ENCODE measurements around the gene SCAP. TPM values are rescaled to one million over a fixed set of nuclear protein-coding genes. Genes with fewer than 3 reads are reported as not detected.

Gene SCAP
- total RNA-seq, 1 donor from 2014 or later = 67.4 TPM

DNA sequence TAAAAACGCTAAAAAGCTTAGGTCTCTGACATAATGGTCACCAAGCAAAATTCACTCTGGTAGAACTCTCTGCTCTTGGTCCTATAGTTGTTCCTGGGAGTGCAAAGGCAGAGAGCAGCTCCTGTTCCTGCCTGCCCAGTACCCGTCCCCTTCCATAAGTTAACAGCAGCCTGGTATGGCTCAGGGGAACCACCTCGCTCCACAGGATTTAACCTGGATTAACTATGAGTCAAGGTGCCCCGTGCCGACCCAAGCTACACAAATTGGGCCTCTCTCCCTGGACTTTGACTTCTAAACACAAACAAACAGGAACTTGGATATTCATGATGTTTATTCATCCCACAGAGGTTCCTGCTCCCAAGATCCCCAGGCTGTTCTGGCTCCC, 32.1 kb downstream of the SCAP start:
- no peak overlapping the region for H3K4me3 ChIP-seq (ENCODE audit: low read depth, low read length)
- H3K27me3 ChIP-seq (ENCODE audit: control insufficient read depth, insufficient read depth, low read length) = no peaks in the 10 kb centered on the region
- H3K36me3 ChIP-seq (ENCODE audit: control insufficient read depth, insufficient read depth, low read length) = no peaks in the 10 kb centered on the region
- no peak for DNase-seq (ENCODE audit: low read depth)
- TF ChIP-seq, protein P1, sequence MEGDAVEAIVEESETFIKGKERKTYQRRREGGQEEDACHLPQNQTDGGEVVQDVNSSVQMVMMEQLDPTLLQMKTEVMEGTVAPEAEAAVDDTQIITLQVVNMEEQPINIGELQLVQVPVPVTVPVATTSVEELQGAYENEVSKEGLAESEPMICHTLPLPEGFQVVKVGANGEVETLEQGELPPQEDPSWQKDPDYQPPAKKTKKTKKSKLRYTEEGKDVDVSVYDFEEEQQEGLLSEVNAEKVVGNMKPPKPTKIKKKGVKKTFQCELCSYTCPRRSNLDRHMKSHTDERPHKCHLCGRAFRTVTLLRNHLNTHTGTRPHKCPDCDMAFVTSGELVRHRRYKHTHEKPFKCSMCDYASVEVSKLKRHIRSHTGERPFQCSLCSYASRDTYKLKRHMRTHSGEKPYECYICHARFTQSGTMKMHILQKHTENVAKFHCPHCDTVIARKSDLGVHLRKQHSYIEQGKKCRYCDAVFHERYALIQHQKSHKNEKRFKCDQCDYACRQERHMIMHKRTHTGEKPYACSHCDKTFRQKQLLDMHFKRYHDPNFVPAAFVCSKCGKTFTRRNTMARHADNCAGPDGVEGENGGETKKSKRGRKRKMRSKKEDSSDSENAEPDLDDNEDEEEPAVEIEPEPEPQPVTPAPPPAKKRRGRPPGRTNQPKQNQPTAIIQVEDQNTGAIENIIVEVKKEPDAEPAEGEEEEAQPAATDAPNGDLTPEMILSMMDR (IDR thresholded peaks at IDR 0.05; ENCODE audit: insufficient read depth, low read length, poor library complexity, severe bottlenecking) = no peak

DNA sequence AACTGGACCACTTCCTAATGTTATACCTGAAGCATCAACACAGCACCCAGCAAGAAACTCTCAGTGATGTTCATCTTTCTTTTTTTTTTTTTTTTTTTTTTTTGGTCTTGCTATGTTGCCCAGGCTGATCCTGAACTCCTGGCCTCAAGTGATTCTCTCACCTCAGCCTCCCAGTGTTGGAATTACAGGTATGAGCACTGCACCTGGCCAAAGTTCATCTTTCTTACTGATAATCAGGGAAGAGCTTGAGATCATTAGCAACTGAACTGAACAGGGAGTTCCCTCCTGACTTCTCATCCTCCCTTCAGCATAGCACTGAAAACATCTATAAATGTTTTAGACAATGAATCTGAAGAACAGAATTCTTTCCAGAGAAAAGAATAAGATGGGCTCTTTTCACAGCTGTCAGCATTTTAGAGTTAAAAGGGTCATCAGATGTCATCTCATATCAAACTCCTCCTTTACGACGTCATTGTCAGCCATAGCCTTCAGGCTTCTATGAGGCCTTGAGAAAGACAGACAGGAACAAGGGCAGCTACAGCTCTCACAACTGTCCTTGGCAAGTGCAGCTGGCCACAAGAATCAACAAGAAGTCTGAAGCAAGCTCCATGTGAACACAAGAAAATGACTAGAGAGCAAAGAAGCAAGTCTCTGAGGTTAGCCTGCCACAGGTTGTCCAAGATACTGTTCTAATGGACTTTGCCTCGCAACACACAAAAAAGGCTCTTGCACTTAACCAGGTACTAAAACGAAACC, 33.8 kb downstream of the SCAP start:
- TF ChIP-seq, protein P1 (IDR thresholded peaks at IDR 0.05; ENCODE audit: insufficient read depth, low read length, poor library complexity, severe bottlenecking) = no peak
- no peak overlapping the region for H3K4me3 ChIP-seq (ENCODE audit: low read depth, low read length)
- no peaks in the 10 kb centered on the region for H3K36me3 ChIP-seq (ENCODE audit: control insufficient read depth, insufficient read depth, low read length)
- DNase-seq (ENCODE audit: low read depth) = no peak
- no peaks in the 10 kb centered on the region for H3K27me3 ChIP-seq (ENCODE audit: control insufficient read depth, insufficient read depth, low read length)

DNA sequence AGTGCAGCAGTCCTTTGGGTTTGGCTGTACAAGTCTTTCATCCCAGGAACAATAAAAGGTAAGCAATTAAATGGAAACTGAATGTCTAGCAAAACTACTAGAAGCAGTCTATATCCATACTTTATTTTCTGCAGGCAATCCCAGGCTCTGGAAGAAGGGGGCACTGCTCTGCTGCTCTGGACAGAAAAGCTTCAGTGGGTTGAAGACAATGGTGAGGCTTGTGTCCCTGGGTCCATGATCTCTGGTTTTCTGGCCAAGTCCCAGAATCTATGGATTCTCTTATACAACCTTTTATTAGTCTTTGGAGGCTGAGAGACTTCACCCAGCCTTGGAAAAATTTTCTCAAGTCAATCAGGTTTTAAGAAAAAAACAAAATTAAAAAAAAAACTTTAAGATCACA, 35.6 kb downstream of the SCAP start:
- TF ChIP-seq, protein P1 (IDR thresholded peaks at IDR 0.05; ENCODE audit: insufficient read depth, low read length, poor library complexity, severe bottlenecking) = no peak
- Histone ChIP-seq H3K4me3 (ENCODE audit: low read depth, low read length) (no peak overlapping the region), H3K27me3 (ENCODE audit: control insufficient read depth, insufficient read depth, low read length) (no peaks in the 10 kb centered on the region), H3K36me3 (ENCODE audit: control insufficient read depth, insufficient read depth, low read length) (no peaks in the 10 kb centered on the region)
- DNase-seq (ENCODE audit: low read depth) = no peak

DNA sequence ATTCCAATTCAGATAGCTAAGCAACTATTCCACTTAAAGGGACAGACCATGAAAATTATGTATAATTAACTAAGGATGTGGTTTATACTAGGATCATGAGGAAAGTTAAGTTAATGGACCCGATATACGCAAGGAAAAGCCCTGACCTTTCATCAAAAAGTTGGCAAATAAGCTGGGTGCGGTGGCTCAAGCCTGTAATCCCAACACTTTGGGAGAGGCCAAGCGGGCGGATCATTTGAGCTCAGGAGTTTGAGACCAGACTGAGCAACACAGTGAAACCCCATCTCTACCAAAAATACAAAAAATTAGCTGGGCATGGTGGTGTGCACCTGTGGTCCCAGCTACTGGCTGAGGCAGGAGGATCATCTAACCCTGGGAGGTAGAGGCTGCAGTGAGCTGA, 39.6 kb downstream of the SCAP start:
- DNase-seq (ENCODE audit: low read depth) = no peak
- TF ChIP-seq, protein P1 (IDR thresholded peaks at IDR 0.05; ENCODE audit: insufficient read depth, low read length, poor library complexity, severe bottlenecking) = no peak
- H3K36me3 ChIP-seq (ENCODE audit: control insufficient read depth, insufficient read depth, low read length) = no peaks in the 10 kb centered on the region
- H3K27me3 ChIP-seq (ENCODE audit: control insufficient read depth, insufficient read depth, low read length) = no peaks in the 10 kb centered on the region
- no peak overlapping the region for H3K4me3 ChIP-seq (ENCODE audit: low read depth, low read length)

DNA sequence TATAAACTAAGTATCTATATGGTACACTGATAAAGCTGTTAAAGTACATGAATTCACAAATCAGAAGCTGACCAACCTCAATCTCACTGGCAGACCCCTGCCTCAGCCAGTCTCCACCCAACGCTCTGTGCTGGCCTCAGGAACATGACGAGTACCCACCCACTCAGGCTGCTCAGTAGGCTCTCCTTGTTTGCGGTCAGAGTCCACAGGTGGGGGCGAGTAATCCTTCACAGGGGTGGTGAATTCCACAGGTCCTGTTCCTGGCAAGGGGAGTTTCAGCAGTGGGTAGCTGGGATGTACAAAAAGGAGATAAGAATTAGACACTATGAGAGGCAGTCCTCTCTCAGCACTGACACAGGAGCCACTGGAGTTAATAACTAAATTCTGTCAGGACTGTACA, 40.9 kb downstream of the SCAP start:
- TF ChIP-seq, protein P1 (IDR thresholded peaks at IDR 0.05; ENCODE audit: insufficient read depth, low read length, poor library complexity, severe bottlenecking) = no peak
- no peaks in the 10 kb centered on the region for H3K27me3 ChIP-seq (ENCODE audit: control insufficient read depth, insufficient read depth, low read length)
- no peaks in the 10 kb centered on the region for H3K36me3 ChIP-seq (ENCODE audit: control insufficient read depth, insufficient read depth, low read length)
- no peak for DNase-seq (ENCODE audit: low read depth)
- H3K4me3 ChIP-seq (ENCODE audit: low read depth, low read length) = no peak overlapping the region

DNA sequence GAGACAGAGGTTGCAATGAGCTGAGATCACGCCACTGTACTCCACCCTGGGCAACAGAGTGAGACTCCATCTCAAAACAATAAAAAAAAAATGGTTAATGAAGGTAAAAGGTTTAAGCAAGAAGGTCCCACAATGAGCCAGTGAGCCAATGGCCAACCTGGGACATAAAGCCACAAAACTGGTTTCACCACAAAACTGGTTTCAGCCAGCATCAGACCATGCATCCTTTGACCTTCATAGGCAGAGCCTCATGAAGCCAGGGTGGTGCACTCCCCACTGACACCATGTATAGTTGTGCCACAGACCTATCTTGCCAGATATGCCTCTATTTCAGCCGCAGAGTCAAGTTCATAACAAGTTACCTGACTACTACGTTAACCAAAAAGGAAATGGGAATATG, 41.9 kb downstream of the SCAP start:
- H3K36me3 ChIP-seq (ENCODE audit: control insufficient read depth, insufficient read depth, low read length) = no peaks in the 10 kb centered on the region
- H3K4me3 ChIP-seq (ENCODE audit: low read depth, low read length) = no peak overlapping the region
- no peak for DNase-seq (ENCODE audit: low read depth)
- TF ChIP-seq, protein P1 (IDR thresholded peaks at IDR 0.05; ENCODE audit: insufficient read depth, low read length, poor library complexity, severe bottlenecking) = no peak
- no peaks in the 10 kb centered on the region for H3K27me3 ChIP-seq (ENCODE audit: control insufficient read depth, insufficient read depth, low read length)
